IPS-18c (cell line): ENCODE measurements around the gene PLEKHA8.
"Not testable (repeated sequence)": the region's sequence is repeated elsewhere in the genome, so short reads cannot be mapped to it uniquely, and the experiment has no call there.

Experiments
- H3K4me3 ChIP-seq: 2 replicates; pipeline ENCODE4 v1.7.0; 2013; ENCODE audit warnings: low read depth, mild to moderate bottlenecking, low read length, moderate library complexity; ENCODE audit not compliant: insufficient read depth
- H3K9me3 ChIP-seq: one replicate; pipeline ENCODE4 v1.6.1; 2013; ENCODE audit warnings: mild to moderate bottlenecking, low read length, moderate library complexity; ENCODE audit not compliant: control insufficient read depth, insufficient read depth

Gene PLEKHA8

GRCh38 chr7:30046127-30046770 lies 18.0 kb downstream of the PLEKHA8 start:
- Histone ChIP-seq H3K9me3 (no peaks in the 10 kb centered on the region), H3K4me3 (no peak overlapping the region)

DNA sequence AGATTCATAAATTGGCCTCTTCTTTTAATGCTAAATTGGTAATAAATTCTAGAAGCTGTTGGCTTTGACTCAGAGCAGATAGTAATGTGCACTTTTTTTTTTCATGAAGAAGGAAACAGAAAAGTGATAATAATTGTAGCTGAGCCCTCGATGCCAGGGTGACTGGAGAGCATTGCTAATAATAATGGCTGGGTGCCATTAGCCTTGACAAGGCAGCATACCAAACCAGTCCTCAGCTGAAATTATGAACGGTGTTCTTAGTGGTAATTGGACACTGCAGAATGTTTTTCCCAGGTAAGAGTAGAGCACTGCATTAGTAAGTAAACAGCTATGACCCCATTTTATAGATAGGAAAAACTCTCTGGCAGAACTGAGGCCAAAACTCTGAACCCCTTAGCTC lies 18.9 kb downstream of the PLEKHA8 start:
- Histone ChIP-seq H3K9me3 (no peaks in the 10 kb centered on the region), H3K4me3 (no peak overlapping the region)

DNA sequence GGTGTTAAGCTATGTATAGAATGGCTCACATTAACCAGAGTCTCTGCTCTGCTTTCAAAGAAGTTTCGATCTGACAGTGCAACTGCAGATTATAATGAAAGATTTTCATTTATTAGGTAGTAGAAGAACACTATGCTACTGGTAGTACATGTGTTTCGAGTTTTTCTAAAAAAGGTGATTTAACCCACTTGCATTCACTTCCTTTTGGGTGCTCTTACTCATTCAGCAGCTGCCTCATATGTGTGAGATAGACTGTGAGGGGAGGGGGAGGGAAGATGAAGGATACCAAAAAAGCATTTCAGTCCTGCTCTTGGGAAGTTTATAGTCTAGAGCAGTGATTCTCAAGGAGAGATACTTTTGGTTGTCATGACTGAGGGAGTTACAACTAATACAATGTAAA lies 20.4 kb downstream of the PLEKHA8 start:
- Histone ChIP-seq H3K9me3 (no peaks in the 10 kb centered on the region), H3K4me3 (no peak overlapping the region)

GRCh38 chr7:30049173-30049572 lies 21.0 kb downstream of the PLEKHA8 start:
- H3K4me3 ChIP-seq: no peak overlapping the region
- no peaks in the 10 kb centered on the region for H3K9me3 ChIP-seq

DNA sequence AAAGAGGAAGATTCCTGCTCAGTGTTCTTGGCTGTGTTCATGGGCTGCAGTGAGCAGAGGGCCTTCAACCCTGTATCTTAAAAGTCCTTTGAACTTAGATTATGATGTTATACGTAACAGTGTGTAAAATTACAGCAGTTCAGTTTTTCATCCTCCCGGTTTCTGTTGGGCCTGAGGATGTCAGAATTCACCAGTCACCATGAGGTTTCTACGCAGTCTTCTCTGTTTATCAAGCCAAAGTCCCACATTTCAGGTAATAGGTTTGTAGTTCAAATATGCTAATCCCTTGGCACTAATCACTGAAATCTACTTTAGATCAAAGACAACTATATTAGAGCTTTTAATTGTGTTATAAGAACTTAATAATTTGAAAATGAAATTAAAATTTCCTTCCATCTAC lies 24.9 kb downstream of the PLEKHA8 start:
- H3K4me3 ChIP-seq: no peak overlapping the region
- no peaks in the 10 kb centered on the region for H3K9me3 ChIP-seq

DNA sequence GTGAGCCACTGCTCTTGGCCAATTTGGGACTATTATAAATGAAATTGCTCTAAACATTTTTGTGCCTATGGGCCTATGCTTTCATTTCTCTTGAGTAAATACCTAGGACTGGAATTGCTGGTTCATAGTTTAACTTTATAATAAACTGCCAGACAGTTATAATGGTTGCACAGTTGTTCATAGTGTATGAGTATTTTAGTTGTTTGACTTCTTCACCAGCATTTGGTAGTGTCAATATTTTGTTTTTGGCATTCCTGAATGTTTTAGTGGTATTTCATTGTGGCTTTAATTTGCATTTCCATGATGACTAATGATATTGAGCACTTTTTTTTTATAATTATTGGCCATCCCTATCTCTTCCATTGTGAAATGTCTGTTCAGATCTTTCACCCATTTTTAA lies 29.5 kb downstream of the PLEKHA8 start:
- H3K9me3 ChIP-seq: no peaks in the 10 kb centered on the region

DNA sequence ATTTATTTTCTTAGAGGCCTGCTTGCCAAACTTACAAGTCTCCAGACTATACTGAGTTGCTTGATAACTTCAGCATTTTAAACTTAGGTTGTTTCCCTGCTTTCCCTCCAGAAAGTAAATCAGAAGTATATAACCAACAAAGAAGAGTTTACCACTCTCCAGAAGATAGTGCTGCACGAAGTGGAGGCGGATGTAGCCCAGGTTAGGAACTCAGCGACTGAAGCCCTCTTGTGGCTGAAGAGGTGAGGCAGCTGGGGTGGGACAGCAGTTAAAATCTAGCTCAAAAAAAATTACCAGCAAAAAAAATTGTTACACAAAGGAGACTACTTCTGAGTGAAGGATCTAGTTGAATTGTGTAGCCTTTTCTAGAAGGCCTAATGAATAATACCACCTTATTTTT lies 33.6 kb downstream of the PLEKHA8 start:
- H3K9me3 ChIP-seq, H3K4me3 ChIP-seq: not testable (repeated sequence)

More for the DNA sequence above, 29.5 kb downstream of the PLEKHA8 start:
- H3K4me3 ChIP-seq: no peak overlapping the region

GRCh38 chr7:30062587-30062986 lies 34.4 kb downstream of the PLEKHA8 start:
- Histone ChIP-seq H3K9me3 (no peaks in the 10 kb centered on the region), H3K4me3 (no peak overlapping the region)

- no peaks in the 10 kb centered on the region for H3K9me3 ChIP-seq
- H3K4me3 ChIP-seq: no peak overlapping the region
Measured at GRCh38 chr7:30065746-30066145, 37.5 kb downstream of the PLEKHA8 start.

- Histone ChIP-seq H3K9me3 (no peaks in the 10 kb centered on the region), H3K4me3 (no peak overlapping the region)
Measured at GRCh38 chr7:30066687-30067086, 38.5 kb downstream of the PLEKHA8 start.

DNA sequence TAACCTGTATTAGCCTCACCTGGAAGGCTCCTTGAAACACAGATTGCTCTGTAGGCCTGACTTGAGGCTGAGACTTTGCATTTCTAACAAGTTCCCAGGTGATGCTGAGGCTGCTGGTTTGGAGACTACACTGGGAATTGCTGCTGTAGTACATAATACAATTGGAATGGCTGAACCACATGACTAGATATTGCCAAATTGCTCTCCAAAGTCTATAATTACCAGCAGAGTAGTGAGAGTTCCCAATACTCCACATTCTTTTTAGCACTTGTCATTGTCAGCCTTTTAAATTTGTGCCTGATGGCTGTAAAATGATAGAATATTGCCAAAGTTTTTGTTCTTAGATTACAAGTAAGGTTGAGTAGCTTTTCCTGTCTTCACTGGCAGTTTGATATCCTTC lies 39.9 kb downstream of the PLEKHA8 start:
- Histone ChIP-seq H3K4me3 (no peak overlapping the region), H3K9me3 (no peaks in the 10 kb centered on the region)

DNA sequence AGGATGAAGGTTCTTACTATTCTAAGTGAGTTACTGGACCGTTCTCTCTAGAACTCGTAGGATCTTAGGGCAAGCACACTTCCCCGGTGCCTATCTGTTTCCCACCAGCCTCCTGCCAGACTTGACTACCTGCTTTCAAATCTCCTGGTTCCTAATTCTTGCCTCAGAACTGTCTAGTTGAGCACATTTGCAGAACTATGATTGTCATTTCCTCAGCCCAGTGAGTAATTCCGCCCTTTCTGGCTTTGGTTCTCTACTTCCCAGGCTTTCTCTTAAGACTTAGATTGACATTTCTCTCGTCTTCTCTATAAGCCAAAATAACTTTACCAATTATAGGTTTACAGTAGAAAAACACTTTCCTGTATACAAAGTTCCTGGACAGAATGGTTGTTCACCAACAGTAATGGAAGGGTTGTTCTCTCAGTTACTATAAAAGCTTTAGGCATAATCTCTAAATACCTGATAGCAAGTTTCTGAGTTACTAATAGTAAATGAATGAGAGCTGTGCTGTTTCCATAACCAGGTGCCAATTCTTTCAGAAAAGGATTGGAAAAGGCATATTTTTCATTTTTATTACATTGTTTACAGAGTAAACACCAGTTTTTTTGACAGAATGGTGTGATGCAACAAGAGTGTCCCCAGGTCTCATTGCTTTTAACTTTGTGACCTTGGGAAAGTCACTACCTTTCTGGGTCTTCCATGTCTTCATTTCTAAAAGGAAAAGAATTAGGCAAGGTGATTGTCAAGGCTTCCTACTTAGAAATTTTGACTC lies 41.1 kb downstream of the PLEKHA8 start:
- no peak overlapping the region for H3K4me3 ChIP-seq
- H3K9me3 ChIP-seq: no peaks in the 10 kb centered on the region

GRCh38 chr7:30070052-30070451 lies 41.8 kb downstream of the PLEKHA8 start:
- no peaks in the 10 kb centered on the region for H3K9me3 ChIP-seq

GRCh38 chr7:30072735-30073134 lies 44.5 kb downstream of the PLEKHA8 start:
- Histone ChIP-seq H3K9me3 (no peaks in the 10 kb centered on the region), H3K4me3 (no peak overlapping the region)

More at GRCh38 chr7:30070052-30070451, 41.8 kb downstream of the PLEKHA8 start:
- H3K4me3 ChIP-seq: no peak overlapping the region

GRCh38 chr7:30074422-30075030 lies 46.3 kb downstream of the PLEKHA8 start:
- no peaks in the 10 kb centered on the region for H3K9me3 ChIP-seq
- H3K4me3 ChIP-seq: no peak overlapping the region

DNA sequence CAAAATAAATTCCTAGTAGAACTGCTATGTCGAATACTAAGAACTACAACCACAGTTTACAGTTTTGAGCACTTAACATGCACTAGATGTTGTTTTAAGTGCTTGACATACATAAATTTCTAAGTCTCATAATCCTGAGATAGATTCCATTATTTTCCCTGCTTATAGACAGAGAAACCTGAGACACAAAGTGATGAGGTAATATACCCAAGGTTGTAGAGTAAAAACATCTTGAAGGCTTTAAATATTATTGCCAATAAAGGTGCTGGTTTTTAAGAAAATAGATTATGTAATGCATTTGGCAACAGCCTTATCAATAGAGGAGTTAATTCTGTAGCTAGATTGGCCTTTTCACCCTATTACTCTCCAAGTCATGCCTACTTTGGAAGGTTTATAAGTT lies 48.2 kb downstream of the PLEKHA8 start:
- H3K4me3 ChIP-seq: no peak overlapping the region
- no peaks in the 10 kb centered on the region for H3K9me3 ChIP-seq

DNA sequence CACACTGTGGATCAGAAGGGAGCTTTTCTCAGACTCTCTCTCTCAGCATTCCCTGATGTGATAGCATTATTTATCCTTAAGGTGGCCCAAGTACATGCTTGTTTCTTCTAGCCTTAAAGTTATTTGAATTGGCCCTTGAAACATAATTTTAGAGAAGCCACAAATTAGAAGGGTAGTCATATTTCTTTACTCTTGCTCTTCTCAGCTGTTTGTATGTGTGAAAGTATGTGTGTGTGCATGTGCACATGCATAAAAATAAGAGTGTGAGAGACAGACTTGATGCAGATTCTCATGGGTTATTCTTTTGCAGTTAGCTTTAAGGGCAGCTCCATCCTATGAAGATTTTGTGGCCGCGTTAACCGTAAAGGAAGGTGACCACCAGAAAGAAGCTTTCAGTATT lies 50.1 kb downstream of the PLEKHA8 start:
- H3K4me3 ChIP-seq: no peak overlapping the region
- no peaks in the 10 kb centered on the region for H3K9me3 ChIP-seq

DNA sequence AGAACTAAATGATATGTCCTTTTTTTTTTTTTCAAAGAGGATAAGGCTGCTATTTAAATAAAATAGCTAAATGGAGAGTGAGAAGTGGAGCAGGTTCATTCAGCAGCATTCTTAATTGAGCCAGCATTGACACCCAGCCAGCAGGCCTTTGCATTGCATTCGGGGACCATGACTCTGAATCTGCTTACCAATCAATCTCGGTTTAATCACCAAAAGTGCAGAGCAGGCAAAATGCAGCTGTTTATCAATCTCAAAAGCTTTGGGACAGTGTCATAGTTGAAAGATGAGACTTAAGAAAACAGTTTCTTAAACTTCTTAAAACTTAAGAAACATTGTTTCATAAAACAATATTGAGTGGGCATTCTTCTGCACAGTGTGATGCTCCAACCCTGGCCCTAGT lies 51.7 kb downstream of the PLEKHA8 start:
- no peak overlapping the region for H3K4me3 ChIP-seq
- H3K9me3 ChIP-seq: no peaks in the 10 kb centered on the region
